Superior temporal gyrus (tissue), 1 donor: ENCODE data around the gene CDK11B.
"Not testable (repeated sequence)": the region's sequence is repeated elsewhere in the genome, so short reads cannot be mapped to it uniquely, and the experiment has no call there.

ENCODE experiments used
- DNase-seq: peaks from one replicate; pipeline ENCODE4 v3.0.0-alpha.2; 2016; ENCODE audit errors: extremely low spot score

The CDK11B gene

GRCh38 chr1:1599030-1599934, 59.5 kb downstream of the CDK11B start:
- DNase-seq = no peak

GRCh38 chr1:1598720-1599029, 60.1 kb downstream of the CDK11B start:
- DNase-seq = no peak

GRCh38 chr1:1598051-1598719, 60.6 kb downstream of the CDK11B start:
- no peak for DNase-seq

- DNase-seq = no peak
Observed at GRCh38 chr1:1597275-1597930, 61.4 kb downstream of the CDK11B start.

- no peak for DNase-seq
Observed at GRCh38 chr1:1596493-1597274, 62.1 kb downstream of the CDK11B start.

GRCh38 chr1:1595341-1595740, 63.5 kb downstream of the CDK11B start:
- DNase-seq = not testable (repeated sequence)

- no peak for DNase-seq
Observed at GRCh38 chr1:1594602-1595260, 64.1 kb downstream of the CDK11B start.

- DNase-seq = no peak
Observed at GRCh38 chr1:1593834-1594601, 64.8 kb downstream of the CDK11B start.

GRCh38 chr1:1591452-1591851, 67.4 kb downstream of the CDK11B start:
- DNase-seq = no peak
